HepG2 (cell line): ENCODE results near the gene CRB1. TPM values are rescaled to one million over a fixed set of nuclear protein-coding genes. Genes with fewer than 3 reads are reported as not detected.

Experiments used
- ATAC-seq: fragments of 200-7000 bp; cut with Tn5 transposase; 3 replicates; pipeline ENCODE4 v1.9.1; 2020; ENCODE audit warnings: mild to moderate bottlenecking, moderate library complexity
- BruUV-seq: library from RNA; stranded (reverse); fragments of 400-500 nt; replicated peaks from 2 replicates; lab custom pipeline; 2021; lab: Mats Ljungman, UMichigan
- CTCF ChIA-PET: fragments of 300-600 bp; formaldehyde crosslinking; extraction: SDS; loops from one replicate; lab custom pipeline; 2021; ENCODE audit warnings: low total read pairs, inconsistent platforms, low intra/inter-chr PET ratio; lab: Yijun Ruan, JAX
- POLR2A ChIA-PET: fragments of 350-600 bp; sonication (Branson Sonifier 250); formaldehyde crosslinking; loops from one replicate; lab custom pipeline; 2020; ENCODE audit warnings: antibody characterized with exemption, inconsistent platforms; lab: Yijun Ruan, JAX
- DNase-seq: peaks from one replicate; pipeline ENCODE4 v3.0.0-alpha.2; 2015; ENCODE audit warnings: low spot score
- FAIRE-seq: peaks from 3 replicates; lab custom pipeline; 2011; peaks lifted over from hg19 to GRCh38; lab: Jason Lieb, UNC
- H2AFZ ChIP-seq: one replicate; pipeline ENCODE4 v1.6.1; 2011; ENCODE audit warnings: low read length, inconsistent platforms
- H3K27ac ChIP-seq: fragments of 300-600 bp; 3 replicates; pipeline ENCODE4 v1.8.0; 2011; ENCODE audit warnings: mixed run types, mild to moderate bottlenecking, mixed read lengths, low read length, inconsistent platforms; ENCODE audit not compliant: insufficient read depth; ENCODE audit errors: extremely low read length
- H3K27me3 ChIP-seq, 2 experiments: fragments of 200-600 bp in 1 of 2; 2 replicates in 1 of 2; 3 replicates in 1 of 2; pipeline versions ENCODE4 v1.6.0 to v1.8.0; 2011; ENCODE audit warnings: low read length in 2 of 2, mild to moderate bottlenecking in 2 of 2, moderate library complexity in 2 of 2, inconsistent platforms in 1 of 2; ENCODE audit not compliant: insufficient read depth in 2 of 2, control insufficient read depth in 1 of 2
- H3K36me3 ChIP-seq, 2 experiments: fragments of 200-600 bp in 1 of 2; replicated peaks in 1 of 2; 2 replicates in 1 of 2; 3 replicates in 1 of 2; pipeline versions ENCODE4 v1.5.1 to v1.8.0; 2011; ENCODE audit warnings: low read length in 2 of 2, inconsistent platforms in 1 of 2; ENCODE audit not compliant: insufficient read depth in 2 of 2, control insufficient read depth in 1 of 2
- H3K4me1 ChIP-seq: 2 replicates; pipeline ENCODE4 v1.5.1; 2012; ENCODE audit warnings: low read length, inconsistent platforms; ENCODE audit not compliant: insufficient read depth
- H3K4me2 ChIP-seq: 2 replicates; pipeline ENCODE4 v1.6.0; 2011; ENCODE audit warnings: low read depth, low read length, inconsistent platforms
- H3K4me3 ChIP-seq, 3 experiments: fragments of 200-600 bp in 1 of 3; sonication (generic), shearing (Covaris generic) in 1 of 3; replicated peaks in 1 of 3; 2 replicates each; pipeline ENCODE4 v1.5.1; 2011 to 2016; ENCODE audit warnings: low read length in 3 of 3, inconsistent platforms in 2 of 3, low read depth in 2 of 3, mild to moderate bottlenecking in 2 of 3, control low read depth in 1 of 3, mixed read lengths in 1 of 3; ENCODE audit not compliant: insufficient read depth in 1 of 3
- H3K79me2 ChIP-seq: one replicate; pipeline ENCODE4 v1.6.1; 2011; ENCODE audit warnings: low read length, inconsistent platforms; ENCODE audit not compliant: insufficient read depth
- H3K9ac ChIP-seq: 2 replicates; pipeline ENCODE4 v1.6.0; 2011; ENCODE audit warnings: mild to moderate bottlenecking, low read depth, low read length, inconsistent platforms; ENCODE audit not compliant: insufficient read depth
- H3K9me3 ChIP-seq: 2 replicates; pipeline ENCODE4 v1.5.1; 2012; ENCODE audit warnings: mild to moderate bottlenecking, low read length
- H4K20me1 ChIP-seq: 2 replicates; pipeline ENCODE4 v1.6.0; 2011; ENCODE audit warnings: inconsistent platforms, mild to moderate bottlenecking, low read length, moderate library complexity; ENCODE audit not compliant: insufficient read depth
- ARID5B ChIP-seq: IDR thresholded peaks from 2 replicates; pipeline ENCODE4 v1.4.0; 2020; ENCODE audit warnings: mild to moderate bottlenecking, missing genetic modification reagents
- MTA1 ChIP-seq: sonication (generic); formaldehyde crosslinking; IDR thresholded peaks from 2 replicates; pipeline ENCODE4 v1.4.0; 2020; ENCODE audit warnings: missing genetic modification reagents, mild to moderate bottlenecking, borderline replicate concordance
- ZNF383 ChIP-seq: sonication (generic); formaldehyde crosslinking; IDR thresholded peaks from 2 replicates; pipeline ENCODE4 v1.4.0; 2020; ENCODE audit warnings: missing genetic modification reagents, mild to moderate bottlenecking, borderline replicate concordance
- ZNF709 ChIP-seq: sonication (generic); formaldehyde crosslinking; IDR thresholded peaks from 2 replicates; pipeline ENCODE4 v1.5.0; 2020; ENCODE audit warnings: mild to moderate bottlenecking, missing genetic modification reagents
- WGBS: methylation state at CpG from one replicate; pipeline ENCODE4 v1.1.6; 2017; ENCODE audit warnings: low lambda C conversion rate; 5-methylcytosine and 5-hydroxymethylcytosine counted together
- in situ Hi-C: cut with HindIII; loops from 2 replicates; pipeline ENCODE4 v1.10.0; 2017; ENCODE audit warnings: low pct_unique_long_range_greater_than_20kb; ENCODE audit not compliant: extremely low pct_ligation_motif_present
- intact Hi-C: fragments of 100-400 bp; cut with micrococcal nuclease; formaldehyde crosslinking; loops from one replicate; pipeline ENCODE4 v1.10.0; 2022; ENCODE audit not compliant: unreplicated experiment
- polyA plus RNA-seq, 8 experiments: library from polyadenylated mRNA; depleted of rRNA in 3 of 8; stranded (reverse) in 7 of 8; unstranded in 1 of 8; fragments of >200 nt; fragmentation: Illumina TruSeq in 4 of 8; extraction: Trizol in 4 of 8; gene quantifications; 2 replicates each; pipeline versions ENCODE4 v1.2.1 to v1.2.3, GENCODE V29; 2011 to 2016; ENCODE audit warnings: low read depth in 4 of 8, missing spikeins in 1 of 8, mixed read lengths in 1 of 8; ENCODE audit not compliant: insufficient read depth in 1 of 8
- total RNA-seq, 5 experiments: library from RNA; depleted of rRNA; stranded (reverse); fragments of >200 nt; fragmentation: Illumina TruSeq; extraction: Trizol; gene quantifications; 2 replicates each; pipeline ENCODE4 v1.2.3, GENCODE V29; 2016; ENCODE audit warnings: low read depth in 1 of 5

The CRB1 gene
- total and polyA plus RNA-seq, 2 of the 13 experiments (the other 11 are each of a cell fraction or from before 2014, with no cell fraction given): 0.01 TPM; not detected in 1

- no TSS peak for BruUV-seq
- in situ Hi-C loops: loop anchor here (25.0 kb wide), 1 partner anchor 626 kb away; no protein-coding TSS in a partner anchor
- Histone ChIP-seq H3K27ac (no peak overlapping the region), H3K9ac (no peak overlapping the region), H3K79me2 (no peaks in the 10 kb centered on the region), H3K4me3 (no peak overlapping the region), H2AFZ (no peak overlapping the region), H3K36me3 (no peaks in the 10 kb centered on the region), H4K20me1 (no peaks in the 10 kb centered on the region), H3K4me1 (no peaks in the 10 kb centered on the region), H3K27me3 (no peaks in the 10 kb centered on the region), H3K4me2 (no peak overlapping the region), H3K9me3 (no peaks in the 10 kb centered on the region)
- no peak for FAIRE-seq
- intact Hi-C loops: no loop called here
- ChIA-PET POLR2A (no interaction called here), CTCF (no interaction called here)
- no peak for DNase-seq
- no peak for TF ChIP-seq ZNF709 (CRISPR knock-in tag)
- no peak for TF ChIP-seq MTA1
- TF ChIP-seq ZNF383 (CRISPR knock-in tag): no peak
- no peak for ATAC-seq
These were observed 94.8 kb downstream of the CRB1 start for GRCh38 chr1:197362871-197363270.

- no TSS peak for BruUV-seq
- Histone ChIP-seq H3K27me3 (no peaks in the 10 kb centered on the region), H3K4me3 (no peak overlapping the region), H3K9ac (no peak overlapping the region), H4K20me1 (no peaks in the 10 kb centered on the region), H3K36me3 (no peaks in the 10 kb centered on the region), H3K9me3 (no peaks in the 10 kb centered on the region), H3K27ac (no peak overlapping the region), H3K79me2 (no peaks in the 10 kb centered on the region), H3K4me1 (no peaks in the 10 kb centered on the region), H3K4me2 (no peak overlapping the region), H2AFZ (no peak overlapping the region)
- in situ Hi-C loops (loop anchor here (25.0 kb wide), 1 partner anchor 627 kb away; no protein-coding TSS in a partner anchor), intact Hi-C loops (no loop called here)
- DNase-seq (no peak), FAIRE-seq (no peak), ATAC-seq (no peak)
- WGBS: 53% methylated on average over 14 of the region's 14 CpGs
- CTCF ChIA-PET: no interaction called here
- POLR2A ChIA-PET: no interaction called here
- TF ChIP-seq ARID5B: no peak
These were observed 95.8 kb downstream of the CRB1 start for GRCh38 chr1:197363855-197364254.
